Left ventricle myocardium inferior (tissue), 1 donor: ENCODE data around the gene ACTR8. TPM values are rescaled to one million over a fixed set of nuclear protein-coding genes. Genes with fewer than 3 reads are reported as not detected.

Experiments used
- DNase-seq: peaks from one replicate; pipeline ENCODE4 v3.0.0-alpha.2; 2020
- H3K27ac ChIP-seq: fragments of 200-600 bp; replicated peaks from 2 replicates; pipeline ENCODE4 v1.8.0; 2021
- H3K27me3 ChIP-seq: fragments of 200-600 bp; 2 replicates; pipeline ENCODE4 v1.8.0; 2021; ENCODE audit warnings: low read depth
- H3K36me3 ChIP-seq: fragments of 200-600 bp; 2 replicates; pipeline ENCODE4 v1.8.0; 2021
- H3K4me1 ChIP-seq: fragments of 200-600 bp; 2 replicates; pipeline ENCODE4 v1.8.0; 2021
- H3K4me3 ChIP-seq: fragments of 200-600 bp; 2 replicates; pipeline ENCODE4 v1.8.0; 2021; ENCODE audit warnings: mild to moderate bottlenecking, moderate library complexity
- H3K9me3 ChIP-seq: fragments of 200-600 bp; replicated peaks from 2 replicates; pipeline ENCODE4 v1.8.0; 2021
- CTCF ChIP-seq: fragments of 200-600 bp; IDR thresholded peaks from 2 replicates; pipeline ENCODE4 v1.8.0; 2021; ENCODE audit warnings: antibody characterized with exemption, mild to moderate bottlenecking, borderline replicate concordance
- intact Hi-C: fragments of 100-400 bp; cut with micrococcal nuclease; formaldehyde crosslinking; loops from one replicate; pipeline ENCODE4 v1.11.0; 2022
- total RNA-seq: library from RNA; stranded (reverse); fragmentation: NEBNext Ultra II Directional; extraction: Animal tissue kit (Norgen Biotek cat#: 25700); gene quantifications from one replicate; pipeline ENCODE4 v1.2.1, GENCODE V29; 2021
- donor health status: DM: no; HTN: yes; CAD: no; lungs with severe emphysema.

Gene ACTR8
- total RNA-seq, 1 donor from 2014 or later, result 33.2 TPM

GRCh38 chr3:53821631-53822121 lies 60.3 kb downstream of the ACTR8 start:
- no peak overlapping the region for H3K27ac ChIP-seq
- H3K9me3 ChIP-seq, result no peaks in the 10 kb centered on the region
- intact Hi-C loops, result no loop called here
- peaks cover 6% of the 10 kb centered on the region for H3K4me1 ChIP-seq
- no peak for TF ChIP-seq CTCF
- DNase-seq, result no peak
- H3K27me3 ChIP-seq, result peaks cover 4% of the 10 kb centered on the region
- no peak overlapping the region for H3K4me3 ChIP-seq
- H3K36me3 ChIP-seq, result peaks cover 18% of the 10 kb centered on the region

GRCh38 chr3:53820756-53821580 lies 61.0 kb downstream of the ACTR8 start:
- no peak overlapping the region for H3K27ac ChIP-seq
- peaks cover 18% of the 10 kb centered on the region for H3K36me3 ChIP-seq
- DNase-seq, result no peak
- H3K27me3 ChIP-seq, result peaks cover 4% of the 10 kb centered on the region
- H3K4me1 ChIP-seq, result peaks cover 6% of the 10 kb centered on the region
- no peak overlapping the region for H3K4me3 ChIP-seq
- no peak for TF ChIP-seq CTCF
- H3K9me3 ChIP-seq, result no peaks in the 10 kb centered on the region
- intact Hi-C loops, result no loop called here

GRCh38 chr3:53820084-53820483 lies 61.9 kb downstream of the ACTR8 start:
- Histone ChIP-seq H3K36me3 (peaks cover 18% of the 10 kb centered on the region), H3K27ac (no peak overlapping the region), H3K9me3 (no peaks in the 10 kb centered on the region), H3K4me1 (peaks cover 6% of the 10 kb centered on the region), H3K27me3 (peaks cover 4% of the 10 kb centered on the region), H3K4me3 (no peak overlapping the region)
- intact Hi-C loops, result no loop called here
- TF ChIP-seq CTCF, result no peak
- no peak for DNase-seq

GRCh38 chr3:53819163-53819868 lies 62.6 kb downstream of the ACTR8 start:
- TF ChIP-seq CTCF, result no peak
- intact Hi-C loops, result no loop called here
- H3K9me3 ChIP-seq, result no peaks in the 10 kb centered on the region
- no peak for DNase-seq
- peaks cover 6% of the 10 kb centered on the region for H3K4me1 ChIP-seq
- no peak overlapping the region for H3K4me3 ChIP-seq
- peaks cover 18% of the 10 kb centered on the region for H3K36me3 ChIP-seq
- H3K27me3 ChIP-seq, result peaks cover 4% of the 10 kb centered on the region
- H3K27ac ChIP-seq, result no peak overlapping the region

- Histone ChIP-seq H3K9me3 (no peaks in the 10 kb centered on the region), H3K36me3 (peaks cover 18% of the 10 kb centered on the region), H3K27me3 (peaks cover 4% of the 10 kb centered on the region), H3K4me3 (no peak overlapping the region), H3K4me1 (peaks cover 6% of the 10 kb centered on the region), H3K27ac (no peak overlapping the region)
- intact Hi-C loops, result no loop called here
- no peak for TF ChIP-seq CTCF
- DNase-seq, result no peak
These were observed 63.5 kb downstream of the ACTR8 start for GRCh38 chr3:53818221-53819162.
